Central memory CD8-positive, alpha-beta T cell (primary cell): ENCODE data around the gene VEGFD.

Source experiments
- ATAC-seq: fragments of 150-1000 bp; cut with Tn5 transposase; replicated peaks from 2 replicates; pipeline ENCODE4 v1.10.0; 2022; ENCODE audit warnings: mild to moderate bottlenecking, moderate FRiP score, moderate number of reproducible peaks; ENCODE audit not compliant: poor library complexity, severe bottlenecking; ENCODE audit errors: extremely low read depth
- DNase-seq, 2 donors: peaks; one replicate each; pipeline ENCODE4 v3.0.0; 2021; ENCODE audit warnings: low spot score in 2 of 2
- H3K27ac Mint-ChIP-seq: one replicate; pipeline ENCODE4 v1.8.0; 2022; ENCODE audit warnings: low read depth, mild to moderate bottlenecking, moderate library complexity, mixed read lengths
- H3K27me3 Mint-ChIP-seq: one replicate; pipeline ENCODE4 v1.8.0; 2022; ENCODE audit warnings: mixed read lengths
- H3K36me3 Mint-ChIP-seq: one replicate; pipeline ENCODE4 v1.8.0; 2022; ENCODE audit warnings: mild to moderate bottlenecking, moderate library complexity, mixed read lengths; ENCODE audit not compliant: insufficient read depth
- H3K4me1 Mint-ChIP-seq: one replicate; pipeline ENCODE4 v1.8.0; 2022; ENCODE audit warnings: mixed read lengths
- H3K4me3 Mint-ChIP-seq: one replicate; pipeline ENCODE4 v1.8.0; 2022; ENCODE audit warnings: mild to moderate bottlenecking, moderate library complexity, mixed read lengths
- H3K9me3 Mint-ChIP-seq: one replicate; pipeline ENCODE4 v1.8.0; 2022; ENCODE audit warnings: mixed read lengths

VEGFD gene

GRCh38 chrX:15384304-15384703 lies at the start of gene VEGFD:
Gene VEGFD (minus strand): TSS chrX:15384413. CDS start chrX:15383946, 467 bp downstream.
- Mint-ChIP-seq H3K4me3 (no peak within 1 kb of the TSS), H3K27me3 (peaks cover 24% of the 10 kb centered on the region), H3K36me3 (no peaks in the 10 kb centered on the region), H3K4me1 (no peaks in the 10 kb centered on the region), H3K9me3 (no peaks in the 10 kb centered on the region), H3K27ac (no peak within 1 kb of the TSS)
- ATAC-seq (no peak), DNase-seq (no peak)

GRCh38 chrX:15430584-15430983 lies 46.4 kb upstream of the VEGFD start:
- H3K9me3 Mint-ChIP-seq: peaks cover 5% of the 10 kb centered on the region
- no peak for DNase-seq
- H3K4me3 Mint-ChIP-seq: no peak overlapping the region
- peaks cover 34% of the 10 kb centered on the region for H3K27me3 Mint-ChIP-seq
- H3K36me3 Mint-ChIP-seq: no peaks in the 10 kb centered on the region
- no peaks in the 10 kb centered on the region for H3K4me1 Mint-ChIP-seq
- no peak overlapping the region for H3K27ac Mint-ChIP-seq
- no peak for ATAC-seq

- Mint-ChIP-seq H3K4me1 (no peaks in the 10 kb centered on the region), H3K27me3 (peaks cover 34% of the 10 kb centered on the region), H3K36me3 (no peaks in the 10 kb centered on the region), H3K27ac (no peak overlapping the region), H3K9me3 (peaks cover 5% of the 10 kb centered on the region), H3K4me3 (no peak overlapping the region)
- DNase-seq: no peak
- no peak for ATAC-seq
These were observed 45.9 kb upstream of the VEGFD start for GRCh38 chrX:15430076-15430475.

GRCh38 chrX:15425024-15425423 lies 40.8 kb upstream of the VEGFD start:
- no peak for DNase-seq
- Mint-ChIP-seq H3K4me1 (no peaks in the 10 kb centered on the region), H3K36me3 (no peaks in the 10 kb centered on the region), H3K27me3 (peaks cover 12% of the 10 kb centered on the region), H3K4me3 (no peak overlapping the region), H3K27ac (no peak overlapping the region), H3K9me3 (no peaks in the 10 kb centered on the region)
- ATAC-seq: no peak

- H3K36me3 Mint-ChIP-seq: no peaks in the 10 kb centered on the region
- no peak for ATAC-seq
- no peak for DNase-seq
- H3K9me3 Mint-ChIP-seq: no peaks in the 10 kb centered on the region
- H3K27me3 Mint-ChIP-seq: peaks cover 12% of the 10 kb centered on the region
- H3K4me3 Mint-ChIP-seq: no peak overlapping the region
- no peak overlapping the region for H3K27ac Mint-ChIP-seq
- no peaks in the 10 kb centered on the region for H3K4me1 Mint-ChIP-seq
These were observed 34.5 kb upstream of the VEGFD start for GRCh38 chrX:15418707-15419181.

- Mint-ChIP-seq H3K27ac (no peak overlapping the region), H3K36me3 (no peaks in the 10 kb centered on the region), H3K4me1 (no peaks in the 10 kb centered on the region), H3K27me3 (peaks cover 15% of the 10 kb centered on the region), H3K4me3 (no peak overlapping the region), H3K9me3 (no peaks in the 10 kb centered on the region)
- ATAC-seq (no peak), DNase-seq (no peak)
These were observed 34.0 kb upstream of the VEGFD start for GRCh38 chrX:15418041-15418706.

GRCh38 chrX:15416133-15416993 lies 32.1 kb upstream of the VEGFD start:
- no peaks in the 10 kb centered on the region for H3K4me1 Mint-ChIP-seq
- H3K36me3 Mint-ChIP-seq: no peaks in the 10 kb centered on the region
- no peak for DNase-seq
- no peaks in the 10 kb centered on the region for H3K9me3 Mint-ChIP-seq
- no peak overlapping the region for H3K27ac Mint-ChIP-seq
- H3K4me3 Mint-ChIP-seq: no peak overlapping the region
- no peak for ATAC-seq
- peaks cover 18% of the 10 kb centered on the region for H3K27me3 Mint-ChIP-seq

GRCh38 chrX:15413101-15413500 lies 28.9 kb upstream of the VEGFD start:
- Mint-ChIP-seq H3K4me3 (no peak overlapping the region), H3K36me3 (no peaks in the 10 kb centered on the region), H3K27ac (no peak overlapping the region), H3K4me1 (no peaks in the 10 kb centered on the region), H3K27me3 (peaks cover 15% of the 10 kb centered on the region), H3K9me3 (no peaks in the 10 kb centered on the region)
- ATAC-seq (no peak), DNase-seq (no peak)

GRCh38 chrX:15410947-15411346 lies 26.7 kb upstream of the VEGFD start:
- Mint-ChIP-seq H3K9me3 (no peaks in the 10 kb centered on the region), H3K4me3 (no peak overlapping the region), H3K4me1 (no peaks in the 10 kb centered on the region), H3K27me3 (peaks cover 15% of the 10 kb centered on the region), H3K27ac (no peak overlapping the region), H3K36me3 (no peaks in the 10 kb centered on the region)
- ATAC-seq (no peak), DNase-seq (no peak)

GRCh38 chrX:15410430-15410829 lies 26.2 kb upstream of the VEGFD start:
- Mint-ChIP-seq H3K4me1 (no peaks in the 10 kb centered on the region), H3K4me3 (no peak overlapping the region), H3K27me3 (peaks cover 15% of the 10 kb centered on the region), H3K9me3 (no peaks in the 10 kb centered on the region), H3K36me3 (no peaks in the 10 kb centered on the region), H3K27ac (no peak overlapping the region)
- ATAC-seq: no peak
- DNase-seq: no peak

GRCh38 chrX:15405846-15406245 lies 21.6 kb upstream of the VEGFD start:
- H3K9me3 Mint-ChIP-seq: no peaks in the 10 kb centered on the region
- ATAC-seq: no peak

GRCh38 chrX:15404401-15405096 lies 20.3 kb upstream of the VEGFD start:
- Mint-ChIP-seq H3K27me3 (no peaks in the 10 kb centered on the region), H3K9me3 (no peaks in the 10 kb centered on the region), H3K4me1 (no peaks in the 10 kb centered on the region), H3K36me3 (no peaks in the 10 kb centered on the region), H3K27ac (no peak overlapping the region), H3K4me3 (no peak overlapping the region)
- DNase-seq (no peak), ATAC-seq (no peak)

More at GRCh38 chrX:15405846-15406245, 21.6 kb upstream of the VEGFD start:
- DNase-seq: no peak
- no peaks in the 10 kb centered on the region for H3K36me3 Mint-ChIP-seq
- no peaks in the 10 kb centered on the region for H3K27me3 Mint-ChIP-seq
- H3K4me3 Mint-ChIP-seq: no peak overlapping the region
- H3K4me1 Mint-ChIP-seq: no peaks in the 10 kb centered on the region
- no peak overlapping the region for H3K27ac Mint-ChIP-seq
